HEK293T (cell line): Measurements from ENCODE around the gene CFL2.

ENCODE experiments used
- CTCF ChIA-PET: fragments of 350-600 bp; formaldehyde crosslinking; extraction: SDS; loops from one replicate; lab custom pipeline; 2021; ENCODE audit warnings: antibody characterized with exemption, inconsistent platforms; lab: Yijun Ruan, JAX
- POLR2A ChIA-PET: fragments of 350-600 bp; formaldehyde crosslinking; extraction: SDS; loops from one replicate; lab custom pipeline; 2020; ENCODE audit warnings: antibody characterized with exemption, inconsistent platforms; lab: Yijun Ruan, JAX
- DNase-seq: peaks from one replicate; pipeline ENCODE4 v3.0.0; 2012; ENCODE audit warnings: mixed read lengths; ENCODE audit errors: extremely low spot score
- ARNT ChIP-seq: fragments of 450-650 bp; IDR thresholded peaks from 2 replicates; pipeline ENCODE4 v1.6.1; 2017; ENCODE audit warnings: mild to moderate bottlenecking
- BHLHE40 ChIP-seq: fragments of 450-650 bp; IDR thresholded peaks from 2 replicates; pipeline ENCODE4 v1.6.1; 2016; ENCODE audit warnings: mild to moderate bottlenecking, moderate library complexity, borderline replicate concordance
- CTBP1 ChIP-seq: fragments of 450-650 bp; IDR thresholded peaks from 2 replicates; pipeline ENCODE4 v1.6.1; 2016; ENCODE audit warnings: borderline replicate concordance
- ELF4 ChIP-seq: fragments of 450-650 bp; IDR thresholded peaks from 2 replicates; pipeline ENCODE4 v1.6.1; 2017; ENCODE audit warnings: antibody characterized with exemption
- FOXA1 ChIP-seq: fragments of 450-650 bp; IDR thresholded peaks from 2 replicates; pipeline ENCODE4 v1.6.1; 2016; ENCODE audit warnings: mild to moderate bottlenecking
- FOXK2 ChIP-seq: fragments of 450-650 bp; IDR thresholded peaks from 2 replicates; pipeline ENCODE4 v1.6.1; 2016; ENCODE audit warnings: mild to moderate bottlenecking
- FOXM1 ChIP-seq: fragments of 450-650 bp; IDR thresholded peaks from 2 replicates; pipeline ENCODE4 v1.6.1; 2017; ENCODE audit warnings: mild to moderate bottlenecking, borderline replicate concordance
- HDGF ChIP-seq: fragments of 450-650 bp; IDR thresholded peaks from 2 replicates; pipeline ENCODE4 v1.6.1; 2017; ENCODE audit warnings: antibody characterized with exemption, borderline replicate concordance
- L3MBTL2 ChIP-seq: fragments of 450-650 bp; conservative IDR thresholded peaks from 2 replicates; pipeline ENCODE4 v1.6.1; 2016; ENCODE audit warnings: mild to moderate bottlenecking
- LEF1 ChIP-seq: fragments of 450-650 bp; IDR thresholded peaks from 2 replicates; pipeline ENCODE4 v1.6.1; 2017; ENCODE audit warnings: mild to moderate bottlenecking, borderline replicate concordance
- NFRKB ChIP-seq: fragments of 450-650 bp; IDR thresholded peaks from 2 replicates; pipeline ENCODE4 v1.6.1; 2016; ENCODE audit warnings: mild to moderate bottlenecking, moderate library complexity
- PKNOX1 ChIP-seq: fragments of 450-650 bp; IDR thresholded peaks from 2 replicates; pipeline ENCODE4 v1.6.1; 2016
- SP1 ChIP-seq: fragments of 450-650 bp; IDR thresholded peaks from 2 replicates; pipeline ENCODE4 v1.6.1; 2017
- SUZ12 ChIP-seq: fragments of 450-650 bp; IDR thresholded peaks from 2 replicates; pipeline ENCODE4 v1.6.1; 2016; ENCODE audit warnings: mild to moderate bottlenecking
- TARDBP ChIP-seq: fragments of 450-650 bp; IDR thresholded peaks from 2 replicates; pipeline ENCODE4 v1.6.1; 2016
- ZNF384 ChIP-seq: fragments of 450-650 bp; IDR thresholded peaks from 2 replicates; pipeline ENCODE4 v1.6.1; 2016

Gene CFL2

GRCh38 chr14:34692348-34692747, 22.0 kb downstream of the CFL2 start:
- ChIA-PET CTCF (interaction anchor here (1.3 kb wide), 1 partner anchor 31 kb away, joined by 4 read pairs; no protein-coding TSS in a partner anchor), POLR2A (interaction anchor here (1.0 to 1.7 kb wide), 2 partner anchors 24 to 289 kb away, joined by 3 to 4 read pairs; no protein-coding TSS in a partner anchor)
- TF ChIP-seq ARNT, result no peak
- no peak for TF ChIP-seq PKNOX1
- no peak for TF ChIP-seq TARDBP
- no peak for TF ChIP-seq FOXM1
- no peak for TF ChIP-seq CTBP1
- TF ChIP-seq ELF4, result no peak
- no peak for TF ChIP-seq HDGF
- TF ChIP-seq NFRKB, result no peak
- no peak for TF ChIP-seq FOXA1
- TF ChIP-seq L3MBTL2, result no peak
- TF ChIP-seq ZNF384, result no peak
- TF ChIP-seq BHLHE40, result no peak
- no peak for TF ChIP-seq SUZ12
- TF ChIP-seq FOXK2, result no peak
- no peak for TF ChIP-seq LEF1
- TF ChIP-seq SP1, result no peak
- no peak for DNase-seq

GRCh38 chr14:34691206-34691605, 23.2 kb downstream of the CFL2 start:
- CTCF ChIA-PET, result no interaction called here
- POLR2A ChIA-PET, result no interaction called here
- no peak for TF ChIP-seq TARDBP
- TF ChIP-seq FOXA1, result no peak
- TF ChIP-seq ZNF384, result no peak
- TF ChIP-seq CTBP1, result no peak
- no peak for TF ChIP-seq HDGF
- no peak for DNase-seq

- CTCF ChIA-PET, result interaction anchor here (1.0 to 1.2 kb wide), 2 partner anchors 12 to 34 kb away, joined by 4 read pairs; no protein-coding TSS in a partner anchor
- TF ChIP-seq FOXK2 (no peak), BHLHE40 (no peak), SP1 (no peak), L3MBTL2 (no peak)
- POLR2A ChIA-PET, result interaction anchor here (0.7 kb wide), 1 partner anchor 26 kb away, joined by 3 read pairs; the partner anchor contains the start of gene CFL2
- DNase-seq, result no peak
These were observed 25.8 kb downstream of the CFL2 start for GRCh38 chr14:34688470-34689206.

GRCh38 chr14:34685819-34686428, 28.5 kb downstream of the CFL2 start:
- CTCF ChIA-PET, result no interaction called here
- TF ChIP-seq NFRKB, result no peak
- DNase-seq, result no peak
- POLR2A ChIA-PET, result no interaction called here

- POLR2A ChIA-PET, result no interaction called here
- no peak for TF ChIP-seq ZNF384
- no peak for TF ChIP-seq FOXK2
- TF ChIP-seq SUZ12, result no peak
- TF ChIP-seq FOXA1, result no peak
- no peak for TF ChIP-seq FOXM1
- TF ChIP-seq ARNT, result no peak
- no peak for TF ChIP-seq BHLHE40
- TF ChIP-seq PKNOX1, result no peak
- no peak for TF ChIP-seq ELF4
- TF ChIP-seq SP1, result no peak
- no peak for TF ChIP-seq CTBP1
- no peak for TF ChIP-seq LEF1
- no peak for TF ChIP-seq NFRKB
- TF ChIP-seq HDGF, result no peak
- TF ChIP-seq L3MBTL2, result no peak
- TF ChIP-seq TARDBP, result no peak
- no peak for DNase-seq
- CTCF ChIA-PET, result no interaction called here
These were observed 29.8 kb downstream of the CFL2 start for GRCh38 chr14:34684578-34684977.

- ChIA-PET CTCF (no interaction called here), POLR2A (interaction anchor here (0.9 kb wide), 1 partner anchor 17 kb away, joined by 3 read pairs; no protein-coding TSS in a partner anchor)
- no peak for DNase-seq
- TF ChIP-seq FOXA1, result no peak
- TF ChIP-seq ELF4, result no peak
- no peak for TF ChIP-seq LEF1
These were observed 31.5 kb downstream of the CFL2 start for GRCh38 chr14:34682787-34683321.

GRCh38 chr14:34680806-34681479, 33.5 kb downstream of the CFL2 start:
- no peak for DNase-seq
- POLR2A ChIA-PET, result interaction anchor here (1.1 kb wide), 2 partner anchors 19 to 34 kb away, joined by 4 read pairs; partner anchors contain the start of gene CFL2
- CTCF ChIA-PET, result no interaction called here
- TF ChIP-seq ZNF384, result no peak
- TF ChIP-seq SUZ12, result no peak
- no peak for TF ChIP-seq BHLHE40
- TF ChIP-seq TARDBP, result no peak
- TF ChIP-seq ARNT, result no peak
- no peak for TF ChIP-seq NFRKB
- TF ChIP-seq FOXK2, result no peak
- no peak for TF ChIP-seq CTBP1
- TF ChIP-seq FOXA1, result no peak
- TF ChIP-seq LEF1, result no peak
- TF ChIP-seq PKNOX1, result no peak
- TF ChIP-seq ELF4, result no peak
